Measurements from ENCODE around the gene OXCT1. TPM values are rescaled to one million over a fixed set of nuclear protein-coding genes. Genes with fewer than 3 reads are reported as not detected.
A peak's percentile ranks its signal among the peaks of the same experiment; 100 is the strongest.

The OXCT1 gene
- total and polyA plus RNA-seq, 2 of the 4 experiments (the other 2 are of a cell fraction): 14.2 to 16.3 TPM

DNA sequence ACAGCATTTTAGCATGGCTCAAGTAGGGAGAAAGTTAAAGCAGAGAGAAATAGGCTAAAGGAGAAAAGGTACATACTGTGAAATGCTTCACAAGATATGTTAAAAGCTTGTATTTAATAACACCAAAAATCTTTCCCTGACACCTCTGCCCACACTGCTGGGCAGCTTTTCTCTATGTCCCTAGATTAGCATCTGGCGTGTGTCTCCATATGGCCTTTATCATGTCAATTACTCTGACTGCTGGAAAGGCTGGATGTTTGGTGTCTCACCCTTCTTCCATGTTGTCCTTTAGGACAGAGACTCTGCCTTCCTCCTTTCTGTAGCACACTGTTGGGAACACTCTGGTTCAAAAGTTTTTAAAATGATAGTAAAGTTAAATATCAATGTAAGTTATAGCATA, 122.5 kb downstream of the OXCT1 start:
- Histone ChIP-seq H3K79me1 (ENCODE audit: low read depth in 1 of 2, low read length in 2 of 2) (0 out of 4 replicates have a peak, but pooled peaks cover 0 to 3% of the 10 kb centered on the region in 2 experiments), H3K36me3 (ENCODE audit: control insufficient read depth, insufficient read depth, low read length) (peaks cover 4% of the 10 kb centered on the region; the same call in 1 of the 2 replicates), H3K9ac (ENCODE audit: low read depth, low read length) (no peak overlapping the region), H4K8ac (ENCODE audit: low read depth in 2 of 2, low read length in 2 of 2) (no peak overlapping the region), H2AK5ac (ENCODE audit: low read depth, low read length) (no peak overlapping the region), H2AFZ (replicated peaks; ENCODE audit: low read length, poor library complexity) (no peak overlapping the region), H2AK9ac (replicated peaks; ENCODE audit: low read depth, low read length, poor library complexity) (no peak overlapping the region), H3K23ac (ENCODE audit: low read depth, low read length) (no peak overlapping the region), H3K27ac (ENCODE audit: insufficient read depth, low read length) (no peak overlapping the region), H4K5ac (ENCODE audit: low read depth, low read length) (no peak overlapping the region), H2BK20ac (ENCODE audit: low read depth, low read length) (no peak overlapping the region), H2BK5ac (ENCODE audit: low read depth, low read length, poor library complexity, severe bottlenecking) (no peak overlapping the region), H3K56ac (ENCODE audit: extremely low read depth, insufficient read depth, low read length) (no peak overlapping the region), H3K14ac (replicated peaks; ENCODE audit: low read depth, low read length) (no peak overlapping the region), H2BK120ac (ENCODE audit: low read depth, low read length) (no peak overlapping the region), H3K4ac (ENCODE audit: low read depth, low read length) (no peak overlapping the region), H4K20me1 (ENCODE audit: insufficient read depth, low read length) (no peaks in the 10 kb centered on the region), H3K4me2 (ENCODE audit: low read depth, low read length) (no peak overlapping the region), H3K9me1 (ENCODE audit: insufficient read depth, low read length) (0 out of 2 replicates have a peak, but pooled peaks cover 3% of the 10 kb centered on the region), H3K4me1 (ENCODE audit: control insufficient read depth, insufficient read depth, low read length) (peaks cover 2% of the 10 kb centered on the region), H3K27me3 (ENCODE audit: control insufficient read depth, insufficient read depth, low read length) (no peaks in the 10 kb centered on the region), H2BK15ac (ENCODE audit: low read depth, low read length) (no peak overlapping the region), H4K91ac (ENCODE audit: insufficient read depth, low read depth, low read length) (no peak overlapping the region), H3K18ac (ENCODE audit: low read depth, low read length) (no peak overlapping the region), H3K9me3 (ENCODE audit: control insufficient read depth, insufficient read depth, low read length) (no peaks in the 10 kb centered on the region), H3K4me3 (ENCODE audit: insufficient read depth, low read depth, low read length) (no peak overlapping the region)
- ChIA-PET CTCF (interaction anchor here (0.6 kb wide), 1 partner anchor 106 kb away, joined by 4 read pairs; no protein-coding TSS in a partner anchor), POLR2A (ENCODE audit: unreplicated experiment) (no interaction called here)
- in situ Hi-C loops (cut with MboI; ENCODE audit: low sequenced_read_pairs) (no loop called here), intact Hi-C loops (cut with micrococcal nuclease) (no loop called here), dilution Hi-C loops (cut with HindIII; ENCODE audit: low sequenced_read_pairs, unreplicated experiment) (no loop called here)
- BruUV-seq (replicated peaks): no TSS peak
- ATAC-seq (ENCODE audit: low read depth) (peak; percentile 71; the same call in 1 of the 2 replicates), DNase-seq (no peak)
- no CpG with 5 or more reads among the region's 1 CpG for WGBS, 2 experiments (ENCODE audit: extremely low coverage in 2 of 2, insufficient read length in 1 of 2)
- TF ChIP-seq RAD21 (IDR thresholded peaks at IDR 0.05; ENCODE audit: low read length) (no peak), POLR2A (IDR thresholded peaks at IDR 0.05; ENCODE audit: low read depth, low read length) (no peak), CHD1 (IDR thresholded peaks at IDR 0.05; ENCODE audit: low read depth, low read length) (no peak), RCOR1 (IDR thresholded peaks at IDR 0.05; ENCODE audit: insufficient replicate concordance, low read length) (no peak), FOS (IDR thresholded peaks at IDR 0.05; ENCODE audit: low read depth, low read length) (no peak), BHLHE40 (IDR thresholded peaks at IDR 0.05; ENCODE audit: low read depth, low read length) (no peak), MXI1 (IDR thresholded peaks at IDR 0.05; ENCODE audit: borderline replicate concordance, low read depth, low read length) (no peak), NFE2L2 (IDR thresholded peaks at IDR 0.05; ENCODE audit: low read depth, low read length) (no peak)
- TF ChIP-seq, protein P1, sequence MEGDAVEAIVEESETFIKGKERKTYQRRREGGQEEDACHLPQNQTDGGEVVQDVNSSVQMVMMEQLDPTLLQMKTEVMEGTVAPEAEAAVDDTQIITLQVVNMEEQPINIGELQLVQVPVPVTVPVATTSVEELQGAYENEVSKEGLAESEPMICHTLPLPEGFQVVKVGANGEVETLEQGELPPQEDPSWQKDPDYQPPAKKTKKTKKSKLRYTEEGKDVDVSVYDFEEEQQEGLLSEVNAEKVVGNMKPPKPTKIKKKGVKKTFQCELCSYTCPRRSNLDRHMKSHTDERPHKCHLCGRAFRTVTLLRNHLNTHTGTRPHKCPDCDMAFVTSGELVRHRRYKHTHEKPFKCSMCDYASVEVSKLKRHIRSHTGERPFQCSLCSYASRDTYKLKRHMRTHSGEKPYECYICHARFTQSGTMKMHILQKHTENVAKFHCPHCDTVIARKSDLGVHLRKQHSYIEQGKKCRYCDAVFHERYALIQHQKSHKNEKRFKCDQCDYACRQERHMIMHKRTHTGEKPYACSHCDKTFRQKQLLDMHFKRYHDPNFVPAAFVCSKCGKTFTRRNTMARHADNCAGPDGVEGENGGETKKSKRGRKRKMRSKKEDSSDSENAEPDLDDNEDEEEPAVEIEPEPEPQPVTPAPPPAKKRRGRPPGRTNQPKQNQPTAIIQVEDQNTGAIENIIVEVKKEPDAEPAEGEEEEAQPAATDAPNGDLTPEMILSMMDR (conservative IDR thresholded peaks at IDR 0.05; ENCODE audit: low read depth, low read length): no peak
